Stimulated activated effector memory CD8-positive, alpha-beta T cell treated with anti-CD3 and anti-CD28 coated beads, Interleukin-12 subunit alpha, Interleukin-12 subunit beta, amount 100 ng/mL, for 72 hours (primary cell): Measurements from ENCODE around the gene PSRC1.
A peak's percentile ranks its signal among the peaks of the same experiment; 100 is the strongest.

Source experiments
- ATAC-seq: fragments of 150-1000 bp; cut with Tn5 transposase; 2 replicates; pipeline ENCODE4 v1.10.0; 2021
- DNase-seq, 2 donors: peaks; one replicate each; pipeline ENCODE4 v3.0.0; 2021 to 2022; ENCODE audit warnings: low spot score in 2 of 2
- H3K27ac Mint-ChIP-seq: one replicate; pipeline ENCODE4 v1.8.0; 2022; ENCODE audit warnings: mild to moderate bottlenecking, mixed read lengths
- H3K36me3 Mint-ChIP-seq: one replicate; pipeline ENCODE4 v1.8.0; 2022; ENCODE audit warnings: mild to moderate bottlenecking, mixed read lengths
- H3K4me1 Mint-ChIP-seq: one replicate; pipeline ENCODE4 v1.8.0; 2022; ENCODE audit warnings: mixed read lengths
- H3K4me3 Mint-ChIP-seq: one replicate; pipeline ENCODE4 v1.8.0; 2022; ENCODE audit warnings: mild to moderate bottlenecking, mixed read lengths
- H3K9me3 Mint-ChIP-seq: one replicate; pipeline ENCODE4 v1.8.0; 2022; ENCODE audit warnings: mixed read lengths

PSRC1 gene

GRCh38 chr1:109258481-109259466 lies 24.2 kb downstream of the PSRC1 start:
- no peaks in the 10 kb centered on the region for H3K9me3 Mint-ChIP-seq
- no peak overlapping the region for H3K27ac Mint-ChIP-seq
- ATAC-seq (no peak), DNase-seq (no peak)
- H3K4me3 Mint-ChIP-seq: no peak overlapping the region
- peaks cover 40% of the 10 kb centered on the region for H3K4me1 Mint-ChIP-seq
- no peaks in the 10 kb centered on the region for H3K36me3 Mint-ChIP-seq

GRCh38 chr1:109257682-109258421 lies 25.1 kb downstream of the PSRC1 start:
- DNase-seq (no peak), ATAC-seq (no peak)
- Mint-ChIP-seq H3K36me3 (no peaks in the 10 kb centered on the region), H3K4me3 (no peak overlapping the region), H3K9me3 (no peaks in the 10 kb centered on the region), H3K4me1 (peaks cover 41% of the 10 kb centered on the region), H3K27ac (no peak overlapping the region)

- DNase-seq: no peak
- no peak for ATAC-seq
- H3K9me3 Mint-ChIP-seq: no peaks in the 10 kb centered on the region
- H3K4me1 Mint-ChIP-seq: peaks cover 48% of the 10 kb centered on the region
- no peaks in the 10 kb centered on the region for H3K36me3 Mint-ChIP-seq
- no peak overlapping the region for H3K4me3 Mint-ChIP-seq
- H3K27ac Mint-ChIP-seq: no peak overlapping the region
Measured at GRCh38 chr1:109256971-109257681, 25.8 kb downstream of the PSRC1 start.

GRCh38 chr1:109256085-109256484 lies 26.9 kb downstream of the PSRC1 start:
- peaks cover 57% of the 10 kb centered on the region for H3K4me1 Mint-ChIP-seq
- DNase-seq (no peak), ATAC-seq (no peak)
- H3K4me3 Mint-ChIP-seq: no peak overlapping the region
- H3K9me3 Mint-ChIP-seq: no peaks in the 10 kb centered on the region
- H3K36me3 Mint-ChIP-seq: no peaks in the 10 kb centered on the region
- peak overlapping the region; percentile 73 for H3K27ac Mint-ChIP-seq

- Mint-ChIP-seq H3K27ac (peak overlapping the region; percentile 73), H3K4me3 (no peak overlapping the region), H3K9me3 (no peaks in the 10 kb centered on the region), H3K36me3 (no peaks in the 10 kb centered on the region), H3K4me1 (peaks cover 61% of the 10 kb centered on the region)
- DNase-seq (no peak), ATAC-seq (no peak)
Measured at GRCh38 chr1:109255678-109256077, 27.3 kb downstream of the PSRC1 start.

GRCh38 chr1:109255097-109255651 lies 27.8 kb downstream of the PSRC1 start:
- Mint-ChIP-seq H3K9me3 (no peaks in the 10 kb centered on the region), H3K4me1 (peaks cover 62% of the 10 kb centered on the region), H3K27ac (peak overlapping the region; percentile 73), H3K36me3 (no peaks in the 10 kb centered on the region), H3K4me3 (no peak overlapping the region)
- ATAC-seq (no peak), DNase-seq (no peak)

GRCh38 chr1:109254621-109255096 lies 28.3 kb downstream of the PSRC1 start:
- Mint-ChIP-seq H3K4me3 (no peak overlapping the region), H3K4me1 (peaks cover 62% of the 10 kb centered on the region), H3K9me3 (no peaks in the 10 kb centered on the region), H3K27ac (peak overlapping the region; percentile 78), H3K36me3 (no peaks in the 10 kb centered on the region)
- ATAC-seq (no peak), DNase-seq (no peak)

GRCh38 chr1:109253803-109254620 lies 28.9 kb downstream of the PSRC1 start:
- DNase-seq (no peak), ATAC-seq (no peak)
- peak overlapping the region; percentile 78 for H3K27ac Mint-ChIP-seq
- H3K4me3 Mint-ChIP-seq: no peak overlapping the region
- H3K36me3 Mint-ChIP-seq: no peaks in the 10 kb centered on the region
- H3K9me3 Mint-ChIP-seq: no peaks in the 10 kb centered on the region
- peaks cover 65% of the 10 kb centered on the region for H3K4me1 Mint-ChIP-seq

GRCh38 chr1:109252893-109253802 lies 29.8 kb downstream of the PSRC1 start:
- Mint-ChIP-seq H3K27ac (peak overlapping the region; percentile 78), H3K36me3 (no peaks in the 10 kb centered on the region), H3K4me1 (peaks cover 68% of the 10 kb centered on the region), H3K4me3 (no peak overlapping the region), H3K9me3 (no peaks in the 10 kb centered on the region)
- no peak for ATAC-seq
- no peak for DNase-seq

- Mint-ChIP-seq H3K4me3 (no peak overlapping the region), H3K36me3 (no peaks in the 10 kb centered on the region), H3K4me1 (peaks cover 61% of the 10 kb centered on the region), H3K27ac (no peak overlapping the region), H3K9me3 (no peaks in the 10 kb centered on the region)
- DNase-seq (no peak), ATAC-seq (no peak)
Measured at GRCh38 chr1:109252167-109252892, 30.6 kb downstream of the PSRC1 start.

GRCh38 chr1:109251277-109252166 lies 31.4 kb downstream of the PSRC1 start:
- no peak for DNase-seq
- no peak overlapping the region for H3K27ac Mint-ChIP-seq

More at GRCh38 chr1:109251277-109252166, 31.4 kb downstream of the PSRC1 start:
- peak overlapping the region; percentile 40 for H3K4me3 Mint-ChIP-seq
- peaks cover 57% of the 10 kb centered on the region for H3K4me1 Mint-ChIP-seq
- no peaks in the 10 kb centered on the region for H3K9me3 Mint-ChIP-seq
- H3K36me3 Mint-ChIP-seq: no peaks in the 10 kb centered on the region
- no peak for ATAC-seq
